T-cell (primary cell): ENCODE data around the gene LSM2. TPM values are rescaled to one million over a fixed set of nuclear protein-coding genes. Genes with fewer than 3 reads are reported as not detected.
"Not testable (repeated sequence)": the region's sequence is repeated elsewhere in the genome, so short reads cannot be mapped to it uniquely, and the experiment has no call there.

Experiments used
- ATAC-seq, 4 experiments: fragments of 200-7000 bp in 3 of 4; fragments of 150-1000 bp in 1 of 4; cut with Tn5 transposase; replicated peaks in 1 of 4; 1 replicate in 3 of 4; 2 replicates in 1 of 4; pipeline ENCODE4 v1.10.0; 2021; ENCODE audit warnings: moderate library complexity in 3 of 4, mild to moderate bottlenecking in 2 of 4, moderate number of reproducible peaks in 1 of 4
- CTCF ChIA-PET, 2 donors: fragments of 300-600 bp; sonication (Branson Sonifier 250); formaldehyde crosslinking; loops; one replicate each; lab custom pipeline; 2022; ENCODE audit warnings: antibody characterized with exemption in 2 of 2; lab: Charles Lee
- POLR2A ChIA-PET, 2 donors: fragments of 300-600 bp; sonication (Branson Sonifier 250); formaldehyde crosslinking; loops; one replicate each; lab custom pipeline; 2022; ENCODE audit warnings: antibody characterized with exemption in 2 of 2; lab: Charles Lee
- DNase-seq, 35 experiments: peaks; one replicate each; pipeline versions ENCODE4 v3.0.0 to v3.0.0-alpha.2; 2013 to 2023
- H3K27ac ChIP-seq: one replicate; pipeline ENCODE4 v1.5.1; 2013; ENCODE audit warnings: low read length
- H3K27me3 ChIP-seq, 2 experiments: replicated peaks in 1 of 2; 1 replicate in 1 of 2; 2 replicates in 1 of 2; pipeline versions ENCODE4 v1.6.1 to v1.7.0; 2013; ENCODE audit warnings: low read length in 1 of 2, mixed read lengths in 1 of 2; ENCODE audit not compliant: control insufficient read depth in 2 of 2, insufficient read depth in 2 of 2; ENCODE audit errors: extremely low read depth in 1 of 2
- H3K36me3 ChIP-seq, 2 donors: 1 replicate in 1 of 2; 2 replicates in 1 of 2; pipeline versions ENCODE4 v1.6.1 to v1.7.0; 2013; ENCODE audit warnings: low read length in 1 of 2; ENCODE audit not compliant: control insufficient read depth in 2 of 2, insufficient read depth in 1 of 2; ENCODE audit errors: extremely low read depth in 1 of 2
- H3K4me1 ChIP-seq, 2 experiments: 1 replicate in 1 of 2; 2 replicates in 1 of 2; pipeline versions ENCODE4 v1.6.1 to v1.7.0; 2013; ENCODE audit warnings: low read length in 2 of 2, mixed read lengths in 1 of 2; ENCODE audit not compliant: insufficient read depth in 2 of 2, control insufficient read depth in 1 of 2; ENCODE audit errors: extremely low read depth in 1 of 2
- H3K4me3 ChIP-seq, 2 donors: 1 replicate in 1 of 2; 2 replicates in 1 of 2; pipeline versions ENCODE4 v1.5.1 to v1.7.0; 2013; ENCODE audit warnings: mild to moderate bottlenecking in 2 of 2, low read length in 1 of 2, moderate library complexity in 1 of 2; ENCODE audit not compliant: control insufficient read depth in 1 of 2; ENCODE audit errors: extremely low read depth in 1 of 2
- H3K9me3 ChIP-seq: 2 replicates; pipeline ENCODE4 v1.7.0; 2013
- H3K27ac Mint-ChIP-seq, 2 donors: one replicate each; pipeline ENCODE4 v1.8.0; 2020 to 2021; ENCODE audit warnings: mild to moderate bottlenecking in 2 of 2, mixed read lengths in 2 of 2
- H3K27me3 Mint-ChIP-seq, 2 donors: one replicate each; pipeline ENCODE4 v1.8.0; 2021 to 2022; ENCODE audit warnings: mixed read lengths in 2 of 2
- H3K36me3 Mint-ChIP-seq: one replicate; pipeline ENCODE4 v1.8.0; 2021; ENCODE audit warnings: mixed read lengths
- H3K4me1 Mint-ChIP-seq, 3 donors: one replicate each; pipeline ENCODE4 v1.8.0; 2020 to 2022; ENCODE audit warnings: mixed read lengths in 3 of 3, mild to moderate bottlenecking in 1 of 3
- H3K4me3 Mint-ChIP-seq, 3 donors: one replicate each; pipeline ENCODE4 v1.8.0; 2020 to 2022; ENCODE audit warnings: mild to moderate bottlenecking in 3 of 3, mixed read lengths in 3 of 3, moderate library complexity in 3 of 3
- H3K9me3 Mint-ChIP-seq, 3 donors: one replicate each; pipeline ENCODE4 v1.8.0; 2020 to 2022; ENCODE audit warnings: mixed read lengths in 3 of 3
- WGBS: methylation state at CpG from one replicate; pipeline ENCODE4 v1.1.5; 2013; ENCODE audit warnings: missing lambda C conversion rate; ENCODE audit not compliant: insufficient coverage; 5-methylcytosine and 5-hydroxymethylcytosine counted together
- total RNA-seq, 35 experiments: library from RNA in 6 of 35; stranded (reverse) in 6 of 35; fragments of 120-200 nt in 1 of 35; gene quantifications; one replicate each; pipeline versions ENCODE4 v1.2.1 to v1.2.4 and lab custom pipeline; 2013 to 2026

LSM2 gene
- total RNA-seq = 10 to 100 TPM; 24.2 to 36.4 (median 30.6) TPM
- total RNA-seq (2013) = 33.2 TPM
- 10.1 to 97.2 (median 16.0) reads per million in 29 experiments for total RNA-seq (lab: John Stamatoyannopoulos, UW)

DNA sequence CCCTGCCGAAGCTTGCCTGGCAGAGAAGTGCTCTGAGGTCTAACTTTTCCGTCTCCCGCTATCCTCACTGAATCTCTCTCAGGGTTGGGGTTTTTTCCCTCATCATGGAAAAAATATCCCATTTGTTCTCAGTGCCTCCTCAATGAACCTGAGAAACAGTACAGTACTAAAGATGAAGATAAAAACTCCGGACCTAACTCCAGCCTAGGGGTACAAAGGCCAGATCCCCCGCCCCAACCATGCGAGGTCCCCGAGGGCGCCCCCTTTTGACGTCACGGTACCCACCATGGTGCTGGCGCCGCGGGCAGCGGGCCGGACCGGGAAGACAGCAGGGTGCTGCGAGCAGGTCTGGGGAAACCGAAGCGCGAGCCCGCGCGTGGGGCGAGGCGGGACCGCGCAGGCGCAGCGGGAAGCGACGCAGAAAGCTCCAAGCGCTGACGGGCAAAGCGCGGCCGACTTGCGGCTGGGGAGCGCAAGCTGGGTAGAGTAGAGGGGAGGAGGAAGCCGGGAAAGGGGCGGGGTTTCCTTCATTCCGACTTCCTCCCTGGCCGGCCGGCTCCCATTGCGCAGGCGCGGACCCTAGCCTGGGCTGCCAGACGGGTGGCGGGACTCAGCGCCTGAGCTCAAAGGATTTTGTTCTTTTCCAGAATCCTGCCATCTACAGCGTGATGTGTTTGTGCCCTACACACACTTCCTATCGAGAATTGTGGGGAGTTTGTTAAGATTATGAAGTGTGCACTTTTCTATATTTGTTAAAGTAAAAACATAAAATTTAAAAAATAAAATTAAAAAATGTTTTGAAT lies at the start of gene LSM2:
TSS of gene LSM2 (minus strand) at position 497 of the 803 bp plus-strand sequence. CDS start at position 288, 209 bp downstream.
- Mint-ChIP-seq H3K9me3 (no peaks in the 10 kb centered on the region), H3K4me3 (peak within 1 kb of the TSS; percentile 83 to 90 (median 89)), H3K27ac (peak within 1 kb of the TSS; percentile 91 to 94), H3K36me3 (peaks cover 25% of the 10 kb centered on the region), H3K4me1 (peaks cover 18 to 33% (median 21%) of the 10 kb centered on the region in 3 donors), H3K27me3 (no peaks in the 10 kb centered on the region)
- H3K4me1 ChIP-seq = peaks cover 8 to 30% of the 10 kb centered on the region in 2 experiments
- H3K27ac ChIP-seq = peak within 1 kb of the TSS; percentile 80
- H3K4me3 ChIP-seq = peak within 1 kb of the TSS; percentile 64 to 79
- peak; percentile 90 to 98 (median 96) for DNase-seq
- peak; percentile 98 to 99 (median 98) for ATAC-seq
- no peaks in the 10 kb centered on the region for H3K9me3 ChIP-seq
- CTCF ChIA-PET = interaction anchor here (0.6 to 1.9 kb wide), 12 partner anchors 8 to 312 kb away, joined by 3 to 9 read pairs (median 4); partner anchors contain the start of genes HSPA1A (in 1 of the 2), HSPA1L (in 1 of the 2), NFKBIL1 (in 1 of the 2) and VARS1 (in 1 of the 2)
- POLR2A ChIA-PET = interaction anchor here in 1 of 2 donors (0.5 to 1.7 kb wide), 8 partner anchors 9 to 899 kb away, joined by 3 to 5 read pairs (median 4); partner anchors contain the start of genes HSPA1A, HSPA1B, HSPA1L and NEU1
- peaks cover 8 to 33% of the 10 kb centered on the region in 2 donors for H3K36me3 ChIP-seq
- WGBS = 0% methylated on average over 41 of the region's 51 CpGs
- no peaks in the 10 kb centered on the region for H3K27me3 ChIP-seq

DNA sequence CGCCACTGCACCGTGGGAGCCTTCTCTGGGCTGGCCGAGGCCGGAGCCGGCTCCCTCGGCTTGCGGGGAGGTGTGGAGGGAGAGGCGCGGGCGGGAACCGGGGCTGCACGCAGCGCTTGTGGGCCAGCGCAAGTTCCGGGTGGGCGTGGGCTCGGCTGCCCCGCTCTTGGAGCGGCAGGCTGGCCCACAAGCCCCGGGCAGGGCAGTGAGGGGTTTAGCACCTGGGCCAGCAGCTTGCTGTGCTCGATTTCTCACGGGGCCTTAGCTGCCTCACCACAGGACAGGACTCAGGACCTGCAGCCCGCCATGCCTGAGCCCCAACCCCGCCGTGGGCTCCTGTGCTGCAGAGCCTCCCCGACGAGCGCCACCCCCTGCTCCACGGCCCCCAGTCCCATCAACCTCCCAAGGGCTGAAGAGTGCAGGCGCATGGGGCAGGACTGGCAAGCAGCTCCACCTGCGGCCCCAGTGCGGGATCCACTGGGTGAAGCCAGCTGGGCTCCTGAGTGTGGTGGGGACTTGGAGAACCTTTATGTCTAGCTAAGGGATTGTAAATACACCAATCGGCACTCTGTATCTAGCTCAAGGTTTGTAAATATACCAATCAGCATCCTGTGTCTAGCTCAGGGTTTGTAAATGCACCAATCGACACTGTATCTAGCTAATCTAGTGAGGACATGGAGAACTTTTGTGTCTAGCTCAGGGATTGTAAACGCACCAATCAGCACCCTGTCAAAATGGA lies 45.4 kb upstream of the LSM2 start:
- H3K9me3 ChIP-seq, CTCF ChIA-PET, H3K9me3 Mint-ChIP-seq, H3K4me3 ChIP-seq, H3K27me3 Mint-ChIP-seq, DNase-seq, ATAC-seq, H3K4me1 ChIP-seq, H3K27ac Mint-ChIP-seq, POLR2A ChIA-PET, H3K4me1 Mint-ChIP-seq, H3K27ac ChIP-seq, H3K4me3 Mint-ChIP-seq, H3K27me3 ChIP-seq, H3K36me3 ChIP-seq, H3K36me3 Mint-ChIP-seq: not testable (repeated sequence)
- 99% methylated on average over 20 of the region's 35 CpGs for WGBS

DNA sequence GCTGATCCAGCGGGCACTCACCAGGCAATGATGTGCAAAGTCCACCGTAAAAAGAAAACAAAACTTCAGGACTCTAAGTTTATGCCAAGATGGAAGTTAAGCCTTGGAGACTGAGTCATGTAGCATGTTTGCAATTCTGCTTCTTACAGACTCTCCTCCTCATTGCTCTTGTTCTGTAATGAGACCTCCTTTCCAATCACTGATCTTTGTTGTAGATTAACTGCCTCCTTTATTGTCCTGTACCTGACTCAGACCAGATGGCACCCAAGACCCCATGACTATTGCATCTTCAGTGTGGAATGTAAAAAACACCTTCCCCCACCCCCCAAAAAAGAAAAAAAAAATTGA lies 44.7 kb upstream of the LSM2 start:
- no peaks in the 10 kb centered on the region for H3K4me1 ChIP-seq
- no peaks in the 10 kb centered on the region for H3K9me3 ChIP-seq
- no peak overlapping the region for H3K27ac Mint-ChIP-seq
- DNase-seq = no peak
- H3K4me3 Mint-ChIP-seq = no peak overlapping the region
- H3K9me3 Mint-ChIP-seq = no peaks in the 10 kb centered on the region
- ChIA-PET CTCF (interaction anchor here in 1 of 2 donors (0.7 kb wide), 1 partner anchor 15 kb away, joined by 5 read pairs; no protein-coding TSS in a partner anchor), POLR2A (no interaction called here)
- no peak overlapping the region for H3K4me3 ChIP-seq
- H3K27ac ChIP-seq = no peak overlapping the region
- H3K27me3 Mint-ChIP-seq = no peaks in the 10 kb centered on the region
- ATAC-seq = no peak
- peaks cover 3% of the 10 kb centered on the region for H3K36me3 Mint-ChIP-seq
- no peaks in the 10 kb centered on the region for H3K4me1 Mint-ChIP-seq
- WGBS = no CpG with 5 or more reads among the region's 2 CpGs
- H3K36me3 ChIP-seq = no peaks in the 10 kb centered on the region
- H3K27me3 ChIP-seq = no peaks in the 10 kb centered on the region

DNA sequence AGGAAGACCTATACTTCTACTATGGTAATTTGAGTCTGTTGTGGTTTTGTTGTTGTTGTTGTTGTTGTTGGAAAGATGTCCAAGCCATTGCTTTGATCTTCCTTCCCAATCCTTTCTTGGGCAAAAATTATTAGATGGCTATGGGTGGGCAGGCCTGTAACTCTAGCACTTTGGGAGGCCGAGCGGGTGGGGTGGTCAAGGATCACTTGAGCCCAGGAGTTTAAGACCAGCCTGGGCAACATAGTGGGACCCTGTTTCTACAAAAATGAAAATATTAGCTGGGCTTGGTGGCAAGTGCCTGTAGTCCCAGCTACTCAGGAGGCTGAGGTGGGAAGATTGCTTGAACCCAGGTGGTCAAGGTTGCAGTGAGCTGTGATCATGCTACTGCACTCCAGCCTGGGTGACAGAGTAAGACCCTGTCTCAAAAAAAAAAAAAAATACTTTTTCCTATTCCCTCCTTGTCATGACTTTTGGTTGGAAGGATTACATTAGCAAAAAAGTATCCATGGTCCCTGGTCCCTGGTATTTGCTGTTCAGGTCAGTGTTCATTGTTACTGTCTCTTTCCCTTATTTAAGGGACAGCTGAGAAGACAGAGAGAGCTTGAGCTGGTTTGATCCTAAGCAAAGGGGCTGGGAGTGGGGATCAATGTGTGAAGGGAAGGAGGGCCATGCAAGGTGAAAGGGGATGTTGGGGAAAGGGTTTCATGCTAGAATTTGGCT lies 44.2 kb upstream of the LSM2 start:
- Histone ChIP-seq H3K4me1 (no peaks in the 10 kb centered on the region), H3K9me3 (no peaks in the 10 kb centered on the region), H3K36me3 (no peaks in the 10 kb centered on the region), H3K27ac (no peak overlapping the region), H3K4me3 (no peak overlapping the region), H3K27me3 (no peaks in the 10 kb centered on the region)
- Mint-ChIP-seq H3K4me1 (no peaks in the 10 kb centered on the region), H3K36me3 (peaks cover 3% of the 10 kb centered on the region), H3K4me3 (no peak overlapping the region), H3K27ac (no peak overlapping the region), H3K27me3 (no peaks in the 10 kb centered on the region), H3K9me3 (no peaks in the 10 kb centered on the region)
- ATAC-seq = no peak
- CTCF ChIA-PET = interaction anchor here in 1 of 2 donors (0.6 to 0.7 kb wide), 2 partner anchors 14 to 21 kb away, joined by 4 to 5 read pairs; no protein-coding TSS in a partner anchor
- no peak for DNase-seq
- POLR2A ChIA-PET = interaction anchor here in 1 of 2 donors (0.7 kb wide), 1 partner anchor 187 kb away, joined by 4 read pairs; no protein-coding TSS in a partner anchor
- 100% methylated on average over 1 of the region's 2 CpGs for WGBS

DNA sequence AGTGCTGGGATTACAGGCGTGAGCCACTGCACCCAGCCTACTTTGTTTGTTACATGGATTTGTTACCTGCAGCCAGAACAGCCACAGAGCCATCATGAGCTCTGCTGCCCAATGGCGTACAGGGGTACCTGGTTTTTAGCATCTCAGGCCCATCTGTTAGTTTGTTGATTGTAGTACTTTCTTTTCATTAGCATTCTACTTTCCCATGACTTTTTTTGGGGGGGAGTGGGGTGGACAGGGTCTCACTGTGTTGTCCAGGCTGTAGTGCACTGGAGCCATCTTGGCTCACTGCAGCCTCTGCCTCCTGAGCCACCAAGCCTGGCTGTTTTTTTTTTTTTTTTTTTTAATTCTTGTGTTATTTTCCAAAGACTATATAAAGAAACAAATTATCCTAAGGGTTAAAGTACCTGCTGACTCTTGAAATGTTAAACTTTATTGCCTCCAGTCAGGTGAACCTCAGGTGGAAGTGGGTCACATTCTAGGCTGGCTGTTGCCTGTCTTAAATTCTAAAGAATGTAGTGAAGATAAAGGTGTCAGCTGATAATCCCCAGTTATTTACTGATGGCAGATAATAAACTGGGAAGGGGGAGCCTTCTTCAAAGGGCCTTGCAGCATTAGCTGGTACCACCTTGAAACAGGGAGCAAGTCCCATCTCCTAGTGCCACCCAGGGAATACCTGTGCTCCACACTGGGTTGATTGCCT lies 40.7 kb upstream of the LSM2 start:
- no peak overlapping the region for H3K27ac Mint-ChIP-seq
- Histone ChIP-seq H3K27ac (no peak overlapping the region), H3K36me3 (no peaks in the 10 kb centered on the region), H3K4me3 (no peak overlapping the region), H3K9me3 (no peaks in the 10 kb centered on the region), H3K27me3 (no peaks in the 10 kb centered on the region), H3K4me1 (no peaks in the 10 kb centered on the region)
- H3K9me3 Mint-ChIP-seq = no peaks in the 10 kb centered on the region
- POLR2A ChIA-PET = interaction anchor here in 1 of 2 donors (1.4 kb wide), 1 partner anchor 10 kb away, joined by 3 read pairs; no protein-coding TSS in a partner anchor
- H3K4me3 Mint-ChIP-seq = no peak overlapping the region
- no peak for DNase-seq
- no peaks in the 10 kb centered on the region for H3K27me3 Mint-ChIP-seq
- WGBS = 86% methylated on average over 1 of the region's 2 CpGs
- CTCF ChIA-PET = interaction anchor here in 1 of 2 donors (1.1 kb wide), 1 partner anchor 10 kb away, joined by 3 read pairs; no protein-coding TSS in a partner anchor
- no peak for ATAC-seq
- peaks cover under 1% of the 10 kb centered on the region for H3K36me3 Mint-ChIP-seq
- peaks cover 0 to 7% (median 0%) of the 10 kb centered on the region in 3 donors for H3K4me1 Mint-ChIP-seq
